K562 (cell line): ENCODE results near the gene RGS3. TPM values are rescaled to one million over a fixed set of nuclear protein-coding genes. Genes with fewer than 3 reads are reported as not detected.

Experiments used
- ATAC-seq: fragments of 200-7000 bp; cut with Tn5 transposase; 3 replicates; pipeline ENCODE4 v1.9.1; 2020; ENCODE audit warnings: moderate library complexity
- BruUV-seq: library from RNA; stranded (reverse); fragments of 400-500 nt; replicated peaks from 2 replicates; lab custom pipeline; 2021; lab: Mats Ljungman, UMichigan
- CTCF ChIA-PET: fragments of 300-600 bp; formaldehyde crosslinking; extraction: SDS; loops from one replicate; lab custom pipeline; 2021; ENCODE audit warnings: low intra/inter-chr PET ratio; lab: Yijun Ruan, JAX
- POLR2A ChIA-PET: fragments of 300-600, 350-650 bp; sonication (Branson Sonifier 250); formaldehyde crosslinking; extraction: SDS; loops from one replicate; lab custom pipeline; 2021; ENCODE audit warnings: antibody characterized with exemption, inconsistent platforms; lab: Yijun Ruan, JAX
- DNase-seq, 4 experiments: peaks; one replicate each; pipeline versions ENCODE4 v3.0.0 to v3.0.0-alpha.2; 2011 to 2018; ENCODE audit warnings: low spot score in 3 of 4, mixed read lengths in 3 of 4; ENCODE audit errors: extremely low read depth in 1 of 4
- FAIRE-seq: peaks from 2 replicates; lab custom pipeline; 2011; peaks lifted over from hg19 to GRCh38; lab: Jason Lieb, UNC
- H2AFZ ChIP-seq: 2 replicates; pipeline ENCODE4 v1.6.0; 2011; ENCODE audit warnings: low read depth, low read length, control low read depth, inconsistent platforms
- H3K27ac ChIP-seq: fragments of 200-600 bp; 3 replicates; pipeline ENCODE4 v1.8.0; 2011; ENCODE audit warnings: low read depth, mild to moderate bottlenecking, control low read depth, inconsistent platforms, low read length, moderate library complexity, mixed read lengths; ENCODE audit errors: extremely low read depth
- H3K27me3 ChIP-seq, 2 experiments: fragments of 300-600 bp in 1 of 2; 2 replicates in 1 of 2; 3 replicates in 1 of 2; pipeline versions ENCODE4 v1.6.0 to v1.8.0; 2011; ENCODE audit warnings: inconsistent platforms in 2 of 2, low read length in 2 of 2, mild to moderate bottlenecking in 1 of 2, mixed read lengths in 1 of 2, moderate library complexity in 1 of 2; ENCODE audit not compliant: control insufficient read depth in 2 of 2, insufficient read depth in 2 of 2
- H3K36me3 ChIP-seq: fragments of 300-600 bp; 3 replicates; pipeline ENCODE4 v1.8.0; 2011; ENCODE audit warnings: mild to moderate bottlenecking, low read length, inconsistent platforms; ENCODE audit not compliant: control insufficient read depth, insufficient read depth
- H3K4me1 ChIP-seq, 2 experiments: fragments of 200-600 bp in 1 of 2; replicated peaks in 1 of 2; 2 replicates in 1 of 2; 3 replicates in 1 of 2; pipeline versions ENCODE4 v1.5.1 to v1.8.0; 2011; ENCODE audit warnings: inconsistent platforms in 2 of 2, low read length in 2 of 2, mild to moderate bottlenecking in 1 of 2, mixed read lengths in 1 of 2, moderate library complexity in 1 of 2; ENCODE audit not compliant: control insufficient read depth in 2 of 2, insufficient read depth in 2 of 2
- H3K4me2 ChIP-seq: 2 replicates; pipeline ENCODE4 v1.6.1; 2011; ENCODE audit warnings: low read length, control low read depth, inconsistent platforms, mixed read lengths; ENCODE audit not compliant: insufficient read depth
- H3K4me3 ChIP-seq: fragments of 200-600 bp; sonication (generic), shearing (Covaris generic); 2 replicates; pipeline ENCODE4 v1.5.1; 2016; ENCODE audit warnings: control low read depth, inconsistent platforms
- H3K79me2 ChIP-seq: fragments of 200-600 bp; 3 replicates; pipeline ENCODE4 v1.8.0; 2011; ENCODE audit warnings: low read length, inconsistent platforms; ENCODE audit not compliant: control insufficient read depth, insufficient read depth
- H3K9ac ChIP-seq, 2 experiments: 2 replicates each; pipeline versions ENCODE4 v1.6.0 to v1.6.1; 2011; ENCODE audit warnings: low read depth in 2 of 2, low read length in 2 of 2, control low read depth in 1 of 2, inconsistent platforms in 1 of 2, mild to moderate bottlenecking in 1 of 2, mixed read lengths in 1 of 2; ENCODE audit not compliant: insufficient read depth in 1 of 2
- H3K9me1 ChIP-seq: one replicate; pipeline ENCODE4 v1.6.0; 2011; ENCODE audit warnings: inconsistent platforms, mild to moderate bottlenecking, low read length, moderate library complexity; ENCODE audit not compliant: control insufficient read depth, insufficient read depth
- H3K9me3 ChIP-seq: replicated peaks from 2 replicates; pipeline ENCODE4 v1.5.1; 2011; ENCODE audit warnings: low read depth, low read length, inconsistent platforms; ENCODE audit not compliant: control insufficient read depth, insufficient read depth
- H4K20me1 ChIP-seq: replicated peaks from 2 replicates; pipeline ENCODE4 v1.6.1; 2011; ENCODE audit warnings: low read length, inconsistent platforms, mixed read lengths; ENCODE audit not compliant: control insufficient read depth, insufficient read depth
- CBX2 ChIP-seq: fragments of 200-600 bp; sonication (generic); IDR thresholded peaks from one replicate; pipeline ENCODE4 v1.6.1; 2012; ENCODE audit warnings: mild to moderate bottlenecking, low read length, inconsistent platforms; ENCODE audit not compliant: insufficient read depth, poor library complexity, severe bottlenecking
- GABPB1 ChIP-seq: sonication (generic); formaldehyde crosslinking; IDR thresholded peaks from 2 replicates; pipeline ENCODE4 v1.8.0; 2022; ENCODE audit warnings: mild to moderate bottlenecking, missing genetic modification reagents
- MTA3 ChIP-seq: fragments of 450-650 bp; formaldehyde crosslinking; IDR thresholded peaks from 2 replicates; pipeline ENCODE4 v1.6.1; 2017; ENCODE audit warnings: mild to moderate bottlenecking, borderline replicate concordance
- SMAD2 ChIP-seq: fragments of 150-350 bp; IDR thresholded peaks from 2 replicates; pipeline ENCODE4 v1.6.1; 2014; ENCODE audit warnings: low read depth, mild to moderate bottlenecking, low read length
- ZBTB11 ChIP-seq, 3 experiments: fragments of 200-800 bp in 1 of 3; fragments of 250-450 bp in 1 of 3; fragments of 450-650 bp in 1 of 3; sonication (Bioruptor Pico) in 1 of 3; sonication (Bioruptor generic) in 1 of 3; formaldehyde crosslinking in 1 of 3; IDR thresholded peaks; 2 replicates each; pipeline versions ENCODE4 v1.6.1 to v1.8.0; 2016 to 2022; ENCODE audit warnings: mild to moderate bottlenecking in 2 of 3, missing genetic modification characterization in 2 of 3, missing compliant biosample characterization in 1 of 3, moderate library complexity in 1 of 3
- ZBTB5 ChIP-seq: fragments of 450-650 bp; IDR thresholded peaks from 2 replicates; pipeline ENCODE4 v1.6.1; 2017; ENCODE audit warnings: antibody characterized with exemption
- ZNF707 ChIP-seq: fragments of 250-450 bp; sonication (Bioruptor Pico); conservative IDR thresholded peaks from 2 replicates; pipeline ENCODE4 v1.8.0; 2022; ENCODE audit warnings: inconsistent platforms, mild to moderate bottlenecking, moderate library complexity
- WGBS: fragments of 100-300 bp; shearing (Covaris generic); methylation state at CpG from one replicate; pipeline ENCODE4 v1.1.6; 2016; ENCODE audit warnings: low coverage, mixed read lengths; ENCODE audit not compliant: insufficient coverage; ENCODE audit errors: missing lambda C conversion rate; 5-methylcytosine and 5-hydroxymethylcytosine counted together
- in situ Hi-C: fragments of 300-500 bp; cut with MboI; formaldehyde crosslinking; loops from 4 replicates; pipeline ENCODE4 v1.15.0; 2018; ENCODE audit warnings: inconsistent platforms, mixed read lengths
- intact Hi-C: fragments of 100-400 bp; cut with micrococcal nuclease; formaldehyde crosslinking; loops from 2 replicates; pipeline ENCODE4 v1.14.2; 2022
- polyA plus RNA-seq, 8 experiments: library from polyadenylated mRNA; depleted of rRNA in 4 of 8; stranded (reverse) in 5 of 8; unstranded in 3 of 8; fragments of >200 nt; fragmentation: Nextera tagmentation in 2 of 8; fragmentation: Illumina TruSeq in 1 of 8; extraction: Ambion mirVana in 2 of 8; extraction: Trizol in 1 of 8; gene quantifications; 2 replicates each; pipeline versions ENCODE4 v1.2.1 to v1.2.3, GENCODE V29; 2011 to 2014; ENCODE audit warnings: inconsistent platforms in 1 of 8, missing spikeins in 1 of 8
- total RNA-seq, 7 experiments: library from RNA; depleted of rRNA in 6 of 7; stranded (reverse); fragments of >200 nt in 6 of 7; fragmentation: Illumina TruSeq in 2 of 7; extraction: Trizol in 2 of 7; gene quantifications; 2 replicates each; pipeline versions ENCODE4 v1.2.1 to v1.2.3, GENCODE V29; 2011 to 2021; ENCODE audit warnings: low replicate concordance in 1 of 7

The RGS3 gene
- total and polyA plus RNA-seq, 9 of the 15 experiments (the other 6 are each of a cell fraction or from before 2014, with no cell fraction given) = 0.08 to 2.9 (median 0.95) TPM

- TF ChIP-seq MTA3 (no peak), ZBTB11 (CRISPR knock-in tag; IDR thresholded peaks at IDR 0.05) (no peak)
These were observed 155.4 kb downstream of the RGS3 start (continued) for GRCh38 chr9:113618836-113619490.

GRCh38 chr9:113619491-113620376 is 156.2 kb downstream of the RGS3 start:
- Histone ChIP-seq H3K4me2 (no peak overlapping the region), H3K9me1 (no peaks in the 10 kb centered on the region), H3K27me3 (peaks cover 36 to 64% of the 10 kb centered on the region in 2 experiments; a peak in 4 of 5 replicates), H3K9me3 (no peaks in the 10 kb centered on the region), H3K4me3 (no peak overlapping the region), H3K4me1 (no peaks in the 10 kb centered on the region; a peak in 2 of 5 replicates), H3K9ac (no peak overlapping the region), H4K20me1 (no peaks in the 10 kb centered on the region; the same call in 1 of the 2 replicates), H3K36me3 (no peaks in the 10 kb centered on the region), H2AFZ (no peak overlapping the region), H3K27ac (no peak overlapping the region), H3K79me2 (no peaks in the 10 kb centered on the region)
- intact Hi-C loops (no loop called here), in situ Hi-C loops (no loop called here)
- 0% methylated on average over 12 of the region's 12 CpGs for WGBS
- no peak for FAIRE-seq
- no peak; the same call in 2 of the 3 replicates for ATAC-seq
- no peak for DNase-seq
- ChIA-PET CTCF (no interaction called here), POLR2A (interaction anchor here (0.6 kb wide), 1 partner anchor 136 kb away, joined by 3 read pairs; no protein-coding TSS in a partner anchor)
- no TSS peak for BruUV-seq
- TF ChIP-seq SMAD2 (no peak), GABPB1 (no peak), ZBTB5 (no peak), CBX2 (no peak), ZNF707 (CRISPR knock-in tag) (no peak)
